H1 (cell line): ENCODE results near the gene CCDC89. TPM values are rescaled to one million over a fixed set of nuclear protein-coding genes. Genes with fewer than 3 reads are reported as not detected.

Experiments used
- BCL11A ChIP-seq, 2 experiments: IDR thresholded peaks; one replicate each; pipeline ENCODE4 v1.6.1; 2011; ENCODE audit warnings: low read depth in 2 of 2, low read length in 2 of 2, mild to moderate bottlenecking in 2 of 2
- CREB1 ChIP-seq: IDR thresholded peaks from 2 replicates; pipeline ENCODE4 v1.6.1; 2012; ENCODE audit warnings: inconsistent platforms
- EP300 ChIP-seq, 2 experiments: IDR thresholded peaks; 1 replicate in 1 of 2; 2 replicates in 1 of 2; pipeline ENCODE4 v1.6.1; 2011 to 2012; ENCODE audit warnings: low read depth in 2 of 2, low read length in 2 of 2, mild to moderate bottlenecking in 2 of 2, borderline replicate concordance in 1 of 2, inconsistent platforms in 1 of 2, moderate library complexity in 1 of 2
- KDM1A ChIP-seq: fragments of 200-600, 300-600 bp; sonication (generic); IDR thresholded peaks from 2 replicates; pipeline ENCODE4 v1.7.1; 2016; ENCODE audit warnings: mild to moderate bottlenecking, low read length, borderline replicate concordance
- POLR2AphosphoS5 ChIP-seq: IDR thresholded peaks from 2 replicates; pipeline ENCODE4 v1.6.1; 2011; ENCODE audit warnings: low read depth, low read length
- RNF2 ChIP-seq: fragments of 200-900, 300-1000 bp; sonication (generic); IDR thresholded peaks from 2 replicates; pipeline ENCODE4 v1.7.1; 2016; ENCODE audit warnings: borderline replicate concordance, low read depth, mild to moderate bottlenecking, antibody characterized with exemption, low read length; ENCODE audit not compliant: poor library complexity, severe bottlenecking; ENCODE audit errors: missing control alignments
- ZNF274 ChIP-seq: IDR thresholded peaks from 2 replicates; pipeline ENCODE4 v1.7.0; 2012; ENCODE audit warnings: low read length, borderline replicate concordance; ENCODE audit errors: extremely low read depth
- polyA plus RNA-seq, 7 experiments: library from polyadenylated mRNA; depleted of rRNA in 3 of 7; stranded (reverse) in 5 of 7; unstranded in 2 of 7; fragments of >200 nt in 5 of 7; fragments of 200-250 nt in 2 of 7; gene quantifications; 1 replicate in 5 of 7; 2 replicates in 1 of 7; 4 replicates in 1 of 7; pipeline versions ENCODE4 v1.2.1 to v1.2.3, GENCODE V29; 2011 to 2013; ENCODE audit warnings: missing spikeins in 2 of 7, mixed read lengths in 2 of 7
- total RNA-seq: library from RNA; stranded (reverse); fragmentation: NEBNext Ultra II Directional; extraction: Animal tissue kit (Norgen Biotek cat#: 25700); gene quantifications from 2 replicates; pipeline ENCODE4 v1.2.1, GENCODE V29; 2021

CCDC89 gene
- total and polyA plus RNA-seq, 2 of the 8 experiments (the other 6 are each of a cell fraction or from before 2014, with no cell fraction given) = not detected

- TF ChIP-seq RNF2 = no peak
- TF ChIP-seq EP300 (IDR thresholded peaks at IDR 0.05; ENCODE audit: borderline replicate concordance in 1 of 2, low read depth in 2 of 2, low read length in 2 of 2) = no peak
- no peak for TF ChIP-seq CREB1
- no peak for TF ChIP-seq POLR2AphosphoS5
- no peak for TF ChIP-seq KDM1A
- no peak for TF ChIP-seq ZNF274
- TF ChIP-seq BCL11A (IDR thresholded peaks at IDR 0.05; ENCODE audit: low read depth in 2 of 2, low read length in 2 of 2) = no peak
Observed at GRCh38 chr11:85695546-85695945, 9.6 kb upstream of the CCDC89 start (continued).
